Calu3 (cell line): Measurements from ENCODE around the gene LMNB1. TPM values are rescaled to one million over a fixed set of nuclear protein-coding genes. Genes with fewer than 3 reads are reported as not detected.

Experiments used
- BruUV-seq: library from RNA; stranded (reverse); fragments of 400-500 nt; replicated peaks from 2 replicates; lab custom pipeline; 2021; lab: Mats Ljungman, UMichigan
- CTCF ChIA-PET: fragments of 300-600 bp; sonication (Branson Sonifier 250); formaldehyde crosslinking; loops from one replicate; lab custom pipeline; 2022; ENCODE audit warnings: antibody characterized with exemption; lab: Charles Lee
- DNase-seq: peaks from one replicate; pipeline ENCODE4 v3.0.0; 2022
- H3K27ac Mint-ChIP-seq: one replicate; pipeline ENCODE4 v1.8.0; 2022; ENCODE audit warnings: mixed read lengths; ENCODE audit not compliant: unreplicated experiment
- H3K27me3 Mint-ChIP-seq: one replicate; pipeline ENCODE4 v1.8.0; 2022; ENCODE audit warnings: mixed read lengths; ENCODE audit not compliant: unreplicated experiment
- H3K36me3 Mint-ChIP-seq: one replicate; pipeline ENCODE4 v1.8.0; 2022; ENCODE audit warnings: mild to moderate bottlenecking, moderate library complexity, mixed read lengths; ENCODE audit not compliant: insufficient read depth, unreplicated experiment
- H3K4me1 Mint-ChIP-seq: one replicate; pipeline ENCODE4 v1.8.0; 2022; ENCODE audit warnings: mild to moderate bottlenecking, low read depth, mixed read lengths; ENCODE audit not compliant: unreplicated experiment
- H3K4me3 Mint-ChIP-seq: one replicate; pipeline ENCODE4 v1.8.0; 2022; ENCODE audit warnings: mild to moderate bottlenecking, low read depth, moderate library complexity, mixed read lengths; ENCODE audit not compliant: unreplicated experiment
- H3K9me3 Mint-ChIP-seq: one replicate; pipeline ENCODE4 v1.8.0; 2022; ENCODE audit warnings: low read depth, mixed read lengths; ENCODE audit not compliant: unreplicated experiment
- intact Hi-C: fragments of 100-400 bp; cut with micrococcal nuclease; formaldehyde crosslinking; loops from one replicate; pipeline ENCODE4 v1.10.0; 2022; ENCODE audit not compliant: unreplicated experiment
- total RNA-seq: library from RNA; stranded (reverse); gene quantifications from 2 replicates; pipeline ENCODE4 v1.2.3, GENCODE V29; 2022
- TF ChIP-seq, protein P1 (sequence below): fragments of 200-600 bp; IDR thresholded peaks from one replicate; pipeline ENCODE4 v1.8.0; 2022; ENCODE audit warnings: antibody characterized with exemption; ENCODE audit not compliant: unreplicated experiment

Gene LMNB1
- total RNA-seq, 1 experiment from 2014 or later = 153 TPM

DNA sequence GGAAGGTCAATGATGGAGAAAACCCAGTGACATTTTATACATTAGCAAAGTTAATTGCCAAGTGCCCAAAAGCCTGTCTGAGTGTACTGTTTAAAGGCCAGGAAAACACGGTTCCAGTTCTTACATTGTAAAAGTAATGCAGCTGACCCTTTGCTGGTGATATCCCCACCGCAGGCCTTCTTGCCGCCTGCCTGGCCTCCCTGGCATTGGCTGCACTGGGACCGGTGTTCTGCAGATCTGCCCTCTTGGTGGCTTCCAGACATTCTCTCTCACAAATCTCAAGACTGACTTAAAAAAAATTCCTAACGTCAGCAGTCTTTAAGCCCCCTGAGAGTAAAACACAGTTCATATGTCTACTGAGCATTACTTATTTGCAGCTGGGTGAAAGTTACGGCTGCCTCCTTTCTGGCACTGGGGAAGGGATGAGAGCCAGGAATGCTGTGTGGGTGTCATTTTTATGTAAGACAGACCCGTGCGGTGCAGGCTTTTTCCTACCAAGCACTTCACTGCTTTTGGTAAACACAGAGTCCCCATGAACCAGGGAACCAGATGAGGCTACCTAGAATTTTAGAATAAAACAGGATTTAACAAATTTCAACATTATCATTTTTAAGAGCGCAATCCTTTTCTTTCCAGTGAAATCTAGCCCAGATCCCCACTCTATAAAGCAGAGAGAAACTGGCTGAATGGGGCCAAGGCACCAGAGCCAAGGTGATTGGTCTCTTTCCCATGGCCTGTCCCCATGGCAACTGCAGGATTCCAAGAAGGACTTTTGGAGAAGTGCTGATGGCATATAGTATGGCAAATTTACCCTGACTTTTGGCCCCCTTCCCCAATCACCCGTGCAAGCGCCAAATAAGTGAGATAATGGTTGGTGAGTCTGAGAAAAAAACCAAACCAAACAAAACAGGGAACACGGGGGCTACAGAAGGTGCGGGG, 80.8 kb downstream of the LMNB1 start:
- no peak for DNase-seq
- intact Hi-C loops = no loop called here
- Mint-ChIP-seq H3K4me3 (no peak overlapping the region), H3K4me1 (no peaks in the 10 kb centered on the region), H3K27me3 (no peaks in the 10 kb centered on the region), H3K36me3 (no peaks in the 10 kb centered on the region), H3K27ac (no peak overlapping the region), H3K9me3 (no peaks in the 10 kb centered on the region)
- CTCF ChIA-PET = no interaction called here
- TF ChIP-seq, protein P1, sequence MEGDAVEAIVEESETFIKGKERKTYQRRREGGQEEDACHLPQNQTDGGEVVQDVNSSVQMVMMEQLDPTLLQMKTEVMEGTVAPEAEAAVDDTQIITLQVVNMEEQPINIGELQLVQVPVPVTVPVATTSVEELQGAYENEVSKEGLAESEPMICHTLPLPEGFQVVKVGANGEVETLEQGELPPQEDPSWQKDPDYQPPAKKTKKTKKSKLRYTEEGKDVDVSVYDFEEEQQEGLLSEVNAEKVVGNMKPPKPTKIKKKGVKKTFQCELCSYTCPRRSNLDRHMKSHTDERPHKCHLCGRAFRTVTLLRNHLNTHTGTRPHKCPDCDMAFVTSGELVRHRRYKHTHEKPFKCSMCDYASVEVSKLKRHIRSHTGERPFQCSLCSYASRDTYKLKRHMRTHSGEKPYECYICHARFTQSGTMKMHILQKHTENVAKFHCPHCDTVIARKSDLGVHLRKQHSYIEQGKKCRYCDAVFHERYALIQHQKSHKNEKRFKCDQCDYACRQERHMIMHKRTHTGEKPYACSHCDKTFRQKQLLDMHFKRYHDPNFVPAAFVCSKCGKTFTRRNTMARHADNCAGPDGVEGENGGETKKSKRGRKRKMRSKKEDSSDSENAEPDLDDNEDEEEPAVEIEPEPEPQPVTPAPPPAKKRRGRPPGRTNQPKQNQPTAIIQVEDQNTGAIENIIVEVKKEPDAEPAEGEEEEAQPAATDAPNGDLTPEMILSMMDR = no peak
- BruUV-seq = no TSS peak

DNA sequence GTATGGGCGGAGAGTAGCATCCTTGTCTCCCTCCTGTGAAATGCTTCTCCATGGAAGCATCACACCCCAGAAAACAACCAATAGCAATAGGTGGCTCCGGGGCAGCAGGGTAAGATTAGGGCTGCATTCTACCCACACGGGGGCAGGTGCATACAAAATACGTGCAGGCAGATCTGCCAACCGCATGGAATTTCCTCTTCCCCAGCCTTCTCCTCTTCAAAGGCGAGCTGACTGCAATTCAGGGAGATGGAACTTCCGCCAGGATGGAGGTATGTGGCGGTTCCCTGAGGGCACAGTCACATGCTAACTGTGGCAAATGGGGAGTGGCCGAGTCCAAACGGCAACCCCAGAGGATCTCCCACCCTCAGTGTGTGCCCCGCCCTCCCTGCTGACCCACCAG, 81.5 kb downstream of the LMNB1 start:
- Mint-ChIP-seq H3K4me3 (no peak overlapping the region), H3K4me1 (no peaks in the 10 kb centered on the region), H3K27me3 (no peaks in the 10 kb centered on the region), H3K27ac (no peak overlapping the region), H3K36me3 (no peaks in the 10 kb centered on the region), H3K9me3 (no peaks in the 10 kb centered on the region)
- intact Hi-C loops = no loop called here
- CTCF ChIA-PET = no interaction called here
- no peak for DNase-seq
- TF ChIP-seq, protein P1 = no peak
- no TSS peak for BruUV-seq

DNA sequence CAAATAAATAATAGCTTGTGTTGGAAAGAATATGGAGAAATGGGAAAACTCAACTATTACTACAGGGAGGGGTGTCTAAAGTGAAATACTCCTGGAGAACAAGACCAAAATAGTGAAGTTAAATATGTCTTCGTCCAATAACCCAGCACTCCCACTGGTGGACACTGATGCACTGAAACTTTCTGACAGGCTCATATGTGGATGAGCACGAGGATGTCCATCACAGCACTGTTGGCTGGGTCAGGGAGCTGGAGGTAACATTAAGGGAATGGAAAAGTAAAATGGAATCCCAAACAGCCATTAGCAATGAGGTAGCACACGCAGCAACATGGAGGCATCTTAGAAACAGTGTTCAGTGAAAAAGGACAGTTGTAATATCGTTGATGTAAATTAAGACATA, 86.5 kb downstream of the LMNB1 start:
- TF ChIP-seq, protein P1 = no peak
- H3K27ac Mint-ChIP-seq = no peak overlapping the region
- H3K27me3 Mint-ChIP-seq = no peaks in the 10 kb centered on the region
- no peak overlapping the region for H3K4me3 Mint-ChIP-seq
- CTCF ChIA-PET = no interaction called here
- no peaks in the 10 kb centered on the region for H3K9me3 Mint-ChIP-seq
- no peaks in the 10 kb centered on the region for H3K36me3 Mint-ChIP-seq
- intact Hi-C loops = no loop called here
- DNase-seq = no peak
- no peaks in the 10 kb centered on the region for H3K4me1 Mint-ChIP-seq
- no TSS peak for BruUV-seq

DNA sequence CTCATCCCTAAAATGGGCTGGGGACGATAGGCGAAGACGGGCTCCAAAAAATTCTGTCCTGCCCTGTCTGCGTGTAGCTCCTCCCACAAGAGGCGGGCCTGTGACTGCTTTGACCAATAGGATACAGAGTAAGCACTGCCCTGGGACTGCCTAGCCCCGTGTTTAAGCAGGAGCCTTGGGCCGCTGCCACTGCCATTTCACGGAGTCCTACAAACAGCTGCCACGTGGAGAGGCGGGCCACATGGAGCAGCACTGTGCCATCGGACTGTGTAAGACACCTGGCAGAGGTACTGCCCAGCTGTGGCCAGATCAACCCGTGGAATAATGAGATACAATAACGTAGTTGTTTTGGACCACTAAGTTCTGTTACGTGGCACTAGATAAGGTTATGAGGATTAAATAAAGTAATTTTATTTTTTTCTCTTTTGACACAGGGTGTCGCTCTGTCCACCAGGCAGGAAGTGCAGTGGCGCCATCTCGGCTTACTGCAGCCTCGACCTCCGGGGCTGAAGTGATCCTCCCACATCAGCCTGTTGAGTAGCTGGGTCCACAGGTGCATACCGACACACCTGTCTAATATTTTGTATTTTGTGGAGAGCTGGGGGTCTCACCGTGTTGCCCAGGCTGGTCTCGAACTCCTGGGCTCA, 87.2 kb downstream of the LMNB1 start:
- H3K4me3 Mint-ChIP-seq = no peak overlapping the region
- H3K4me1 Mint-ChIP-seq = no peaks in the 10 kb centered on the region
- no TSS peak for BruUV-seq
- H3K36me3 Mint-ChIP-seq = peaks cover 5% of the 10 kb centered on the region
- no peaks in the 10 kb centered on the region for H3K27me3 Mint-ChIP-seq
- CTCF ChIA-PET = interaction anchor here (0.6 kb wide), 1 partner anchor 269 kb away, joined by 9 read pairs; the partner anchor contains the start of gene ALDH7A1
- intact Hi-C loops = no loop called here
- no peaks in the 10 kb centered on the region for H3K9me3 Mint-ChIP-seq
- H3K27ac Mint-ChIP-seq = no peak overlapping the region
- TF ChIP-seq, protein P1 = no peak
- no peak for DNase-seq
